Activated CD4-positive, alpha-beta T cell treated with anti-CD3 and anti-CD28 coated beads, Interleukin-10, Interleukin-2, amounts not matched to agents 100 ng/mL and 50 ng/mL, durations not matched to agents 16 hours and 8 hours (primary cell): ENCODE measurements around the gene SEZ6L.

Experiments
- DNase-seq: peaks from one replicate; pipeline ENCODE4 v3.0.0-alpha.2; 2020

The SEZ6L gene

DNA sequence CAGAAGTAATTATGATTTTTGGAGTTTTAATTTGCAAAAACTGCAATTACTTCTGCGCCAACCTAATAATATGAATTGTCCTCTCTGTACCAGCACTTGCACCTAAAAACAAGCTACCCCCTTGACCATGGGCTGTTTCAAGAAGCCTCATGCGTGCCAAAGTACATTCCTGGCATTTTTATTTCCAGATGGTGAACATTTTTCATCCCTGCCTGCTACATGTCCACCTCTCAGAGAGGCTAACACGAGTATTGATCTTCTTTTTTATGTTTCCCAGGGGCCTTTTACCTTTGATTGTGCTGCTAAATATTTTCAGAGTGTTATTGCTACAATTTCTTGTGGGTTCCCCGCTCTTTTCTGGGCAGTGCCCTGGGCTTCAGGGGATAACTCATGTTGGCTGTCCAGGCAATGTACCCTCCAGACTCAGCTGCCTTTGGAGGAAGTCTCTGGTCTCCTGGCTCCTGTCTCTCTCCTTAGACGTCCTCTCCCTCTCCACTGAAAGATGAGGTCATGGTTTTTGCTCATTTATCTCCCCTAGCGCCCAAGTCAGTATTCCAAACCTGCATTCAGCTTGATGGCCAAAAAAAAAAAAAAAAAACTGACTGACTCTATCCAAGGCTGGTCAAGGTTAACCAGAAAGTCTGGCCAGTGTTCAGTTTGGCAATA lies 173.6 kb downstream of the SEZ6L start:
- no peak for DNase-seq

DNA sequence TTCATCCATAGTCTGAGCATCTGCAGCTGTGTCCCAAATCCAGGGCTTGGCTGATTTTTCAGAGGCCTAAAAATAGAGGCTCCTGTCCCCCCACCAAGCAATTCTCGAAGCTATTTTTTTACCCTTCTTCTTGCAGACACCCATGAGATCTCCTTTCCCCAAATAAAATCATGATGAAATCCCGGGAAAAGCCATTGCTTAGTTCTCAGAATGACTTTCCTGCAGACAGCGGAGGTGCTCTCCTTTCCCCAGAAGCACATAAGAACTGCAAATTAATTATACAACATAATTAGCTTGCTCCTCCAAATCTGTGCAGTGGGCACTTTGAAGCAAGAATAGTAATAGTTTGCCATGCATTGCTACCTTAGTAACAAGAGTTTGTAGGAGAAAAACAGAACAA lies 176.2 kb downstream of the SEZ6L start:
- DNase-seq, result no peak

DNA sequence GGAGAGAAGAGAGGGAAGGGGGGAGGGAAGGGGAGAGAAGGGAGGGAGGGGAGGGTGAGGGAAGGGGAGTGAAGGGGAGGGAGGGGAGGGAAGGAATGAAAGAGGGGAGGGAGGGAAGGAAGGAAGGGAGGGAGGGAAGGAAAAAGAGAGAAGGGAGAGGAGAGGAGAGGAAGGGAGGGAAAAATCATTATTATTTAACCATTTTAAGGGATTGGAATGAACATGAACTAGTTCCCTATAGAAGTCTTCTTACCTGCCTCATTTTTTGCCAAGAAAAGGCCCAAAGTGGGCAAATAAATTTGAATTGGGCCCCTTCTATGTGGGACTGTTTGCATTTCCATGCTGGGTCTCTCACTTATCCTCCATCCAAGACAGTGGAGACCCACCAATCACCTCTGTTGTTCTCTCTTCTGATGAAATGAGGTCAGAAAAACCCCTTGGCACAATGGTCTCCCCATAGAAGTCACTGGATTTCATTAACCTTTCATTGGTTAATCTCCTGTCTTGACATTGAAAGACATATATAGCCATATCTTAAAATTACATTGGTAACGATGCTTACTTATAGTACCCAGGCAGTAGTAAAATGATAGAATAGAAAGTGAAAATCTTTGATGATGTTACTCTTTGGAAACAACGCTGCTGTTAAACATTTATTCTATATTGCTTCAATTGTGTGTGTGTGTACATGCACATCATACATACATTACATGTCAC lies 179.7 kb downstream of the SEZ6L start:
- DNase-seq, result no peak

DNA sequence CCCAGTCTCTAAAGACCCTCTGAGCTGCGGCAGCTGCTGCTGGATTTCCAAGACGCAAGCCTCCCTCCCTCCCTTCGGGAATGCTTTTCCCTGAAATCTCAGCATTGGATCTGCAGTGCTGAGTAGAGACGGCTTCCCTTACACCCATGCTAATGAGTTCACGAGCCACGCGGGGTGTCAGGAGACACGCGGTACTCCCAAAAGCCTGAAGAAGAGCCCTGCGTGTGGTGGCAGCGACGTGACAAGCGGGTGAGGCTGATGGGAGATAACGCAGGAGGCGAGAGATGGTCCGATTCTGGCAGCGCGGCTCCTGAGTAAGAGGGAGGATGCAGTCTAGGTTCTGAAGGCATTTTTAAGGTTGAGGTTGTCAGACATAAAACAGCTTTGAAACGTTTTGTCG lies 185.4 kb downstream of the SEZ6L start:
- DNase-seq, result no peak

DNA sequence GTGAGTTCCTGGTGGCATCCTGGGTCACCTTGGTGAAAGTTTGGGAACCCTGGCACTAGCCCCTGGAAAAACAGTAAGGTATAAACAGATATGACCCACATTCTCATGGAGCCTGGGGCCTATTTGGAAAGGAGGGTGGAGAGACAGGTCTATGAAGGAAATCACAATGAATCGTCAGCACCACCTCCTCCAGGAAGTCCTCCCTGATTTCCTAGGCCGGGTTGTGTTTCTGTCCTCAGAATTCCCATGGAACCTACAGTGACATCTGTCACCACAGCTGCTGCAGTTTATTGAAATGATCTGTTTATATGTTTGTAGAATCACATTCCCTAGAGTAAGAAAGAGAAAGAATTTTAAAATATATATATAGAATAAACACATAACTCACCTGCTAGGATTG lies 188.0 kb downstream of the SEZ6L start:
- no peak for DNase-seq

DNA sequence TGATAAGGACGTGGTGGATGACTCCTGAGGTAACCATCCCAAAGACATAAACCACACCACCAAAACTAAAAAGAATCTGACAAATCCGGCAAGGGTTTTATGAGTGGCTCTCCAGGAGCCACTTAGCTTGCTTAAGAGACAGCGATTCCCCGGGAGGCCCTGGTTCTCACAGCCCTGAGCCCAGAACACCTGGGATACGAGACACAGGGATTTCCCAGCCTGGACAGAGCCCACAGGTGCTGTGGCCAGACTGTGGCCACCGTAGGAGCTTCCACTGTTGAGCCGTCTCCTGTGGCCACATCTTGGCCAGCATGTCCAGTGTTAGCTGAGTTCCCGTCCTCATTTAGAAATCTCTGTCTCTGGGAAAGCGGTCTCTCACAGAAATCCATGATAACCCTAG lies 188.6 kb downstream of the SEZ6L start:
- DNase-seq, result no peak

DNA sequence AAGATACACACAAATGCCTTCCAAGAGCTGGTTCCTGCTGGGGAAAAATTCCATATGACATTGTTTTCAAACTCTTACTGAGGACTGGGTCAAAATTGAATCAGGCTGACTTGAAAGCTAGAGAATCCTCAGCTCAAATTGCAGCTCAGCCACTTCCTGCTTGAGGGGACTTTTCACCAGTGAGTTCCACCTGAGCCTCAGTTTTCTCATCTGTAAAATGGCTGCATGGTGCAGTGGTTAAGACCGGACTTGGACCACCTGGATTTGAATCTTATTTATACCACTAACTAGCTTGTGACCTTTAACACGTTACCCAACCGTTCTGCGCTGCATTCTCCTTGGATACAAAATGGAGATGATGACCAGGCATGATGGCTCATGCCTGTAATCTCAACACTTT lies 189.9 kb downstream of the SEZ6L start:
- DNase-seq, result no peak

DNA sequence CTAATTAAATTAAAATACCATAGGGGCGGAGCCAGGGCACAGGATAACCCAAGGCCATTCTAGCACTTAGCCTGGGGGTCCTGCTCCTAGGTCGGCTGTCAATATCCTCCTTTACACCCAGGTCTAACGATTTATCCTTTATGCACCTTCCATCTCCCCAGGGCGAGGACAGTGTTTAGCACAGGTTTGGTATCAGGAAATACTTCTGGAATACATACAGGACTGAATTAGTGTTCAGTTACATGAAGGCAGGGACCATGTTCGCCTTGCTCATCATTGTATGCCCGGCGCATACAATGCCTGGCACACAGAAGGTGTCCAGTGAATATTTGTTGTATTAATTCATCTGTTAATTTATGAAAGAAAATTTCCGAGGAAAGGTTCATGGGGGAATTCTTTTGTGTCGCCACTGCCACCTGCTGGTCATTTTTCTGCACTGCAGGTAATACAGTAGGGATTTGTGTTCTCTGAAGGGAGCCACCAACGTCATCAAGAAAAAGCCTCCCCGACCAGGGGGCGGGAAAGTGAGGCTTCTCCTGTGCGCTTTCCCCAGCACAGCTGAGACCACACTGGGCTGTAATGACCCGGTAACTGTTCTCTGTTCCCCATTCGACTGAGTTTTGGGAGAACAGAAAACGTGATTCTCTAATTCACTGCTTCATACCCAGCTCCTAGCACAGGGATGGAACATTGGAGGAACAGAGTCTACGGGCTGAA lies 191.1 kb downstream of the SEZ6L start:
- DNase-seq, result peak; percentile 70

DNA sequence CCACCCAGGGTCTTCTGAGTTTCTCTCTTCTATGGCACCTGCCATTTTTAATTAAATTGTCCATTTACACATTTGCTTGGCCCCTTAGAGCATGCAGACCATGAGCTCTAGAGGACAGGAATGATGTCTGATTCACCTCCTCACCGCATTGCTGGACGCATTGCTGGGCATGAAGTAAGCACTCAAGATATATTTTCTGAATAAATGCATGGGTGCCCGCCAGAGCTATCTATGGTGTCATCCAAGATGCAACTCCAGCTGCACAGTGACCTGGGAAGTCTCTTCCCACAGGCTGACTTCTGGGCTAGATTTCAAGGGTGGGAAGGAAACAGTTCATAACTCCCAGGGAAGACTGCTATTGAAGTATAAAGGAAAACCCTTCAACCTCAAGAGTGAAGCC lies 193.2 kb downstream of the SEZ6L start:
- no peak for DNase-seq

DNA sequence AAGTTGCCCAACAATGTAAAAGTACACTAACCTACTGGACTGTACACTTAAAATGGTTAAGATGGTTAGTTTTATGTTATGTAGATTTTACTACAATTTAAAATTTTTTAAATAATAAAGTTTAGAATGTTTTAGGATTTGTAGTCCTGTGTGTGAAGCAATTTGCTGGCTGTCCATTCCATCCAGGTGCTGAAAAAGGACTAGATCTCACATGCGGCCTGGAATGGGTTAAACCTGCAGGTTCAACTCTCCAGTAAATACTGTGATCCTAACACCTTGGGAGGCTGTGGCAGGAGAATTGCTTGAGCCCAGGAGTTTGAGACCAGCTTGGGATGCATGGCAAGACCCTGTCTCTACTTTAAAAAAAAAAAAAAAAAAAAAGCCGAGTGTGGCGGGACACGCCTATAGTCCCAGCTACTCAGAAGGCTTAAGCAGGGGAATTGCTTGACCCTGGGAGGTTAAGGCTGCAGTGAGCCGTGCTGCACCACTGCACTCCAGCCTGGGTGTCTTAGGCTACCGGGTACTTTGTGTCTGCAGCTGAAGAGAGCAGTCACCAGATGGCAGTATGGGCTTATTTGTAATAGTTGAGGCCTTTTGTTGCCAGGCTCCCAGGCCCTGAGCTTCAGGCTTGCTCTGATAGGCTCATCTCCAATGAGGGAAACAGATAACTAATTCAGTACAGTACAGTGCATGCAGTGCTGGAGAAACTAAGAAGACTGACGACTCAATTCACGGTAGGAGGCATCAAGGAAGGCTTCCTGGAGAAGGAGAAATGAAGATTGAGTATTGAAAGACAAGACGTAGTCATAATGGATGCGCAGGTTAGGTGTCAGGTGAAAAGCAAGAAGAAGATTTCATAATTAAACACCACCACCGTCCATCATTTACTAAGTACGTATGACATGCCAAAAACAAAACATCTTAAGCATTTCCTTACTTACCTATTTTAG lies 195.1 kb downstream of the SEZ6L start:
- DNase-seq, result peak; percentile 72

DNA sequence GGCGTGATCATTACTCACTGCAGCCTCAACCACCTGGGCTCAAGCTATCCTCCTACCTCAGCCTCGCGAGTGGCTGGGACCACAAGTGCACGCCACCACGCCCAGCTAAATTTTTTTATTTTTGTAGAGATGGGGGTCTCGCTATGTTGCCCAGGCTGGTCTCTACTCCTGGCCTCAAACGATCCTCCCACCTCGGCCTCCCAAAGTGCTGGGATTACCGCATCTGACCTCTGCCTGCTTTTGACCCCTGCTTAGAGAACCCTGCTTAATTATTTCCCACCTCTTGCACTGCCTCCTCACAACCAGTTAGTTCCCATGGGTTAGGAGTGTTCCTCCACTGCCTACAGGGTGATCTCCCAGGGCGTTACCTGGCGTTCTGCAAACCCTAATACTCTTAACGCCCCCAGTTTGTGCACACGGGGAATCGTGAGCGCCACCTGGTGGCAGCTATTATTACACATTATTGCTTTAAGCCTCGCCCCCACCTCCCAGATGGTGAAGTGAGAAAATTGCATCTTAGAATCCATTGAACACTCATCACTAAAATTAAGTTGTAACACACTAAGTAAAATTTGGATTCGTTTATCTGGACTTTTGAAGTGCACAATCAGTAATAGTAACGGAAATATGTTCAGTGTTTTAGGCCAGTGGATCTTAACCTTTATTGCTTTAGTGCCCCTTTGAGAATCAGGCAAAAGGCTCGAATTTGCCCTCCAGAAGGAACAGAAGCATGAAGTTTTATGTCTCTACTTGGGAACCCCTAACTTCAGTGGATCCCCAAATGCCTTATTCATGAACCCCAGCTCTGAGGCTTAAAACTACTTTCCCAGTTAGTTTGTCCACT lies 198.4 kb downstream of the SEZ6L start:
- peak; percentile 61 for DNase-seq

DNA sequence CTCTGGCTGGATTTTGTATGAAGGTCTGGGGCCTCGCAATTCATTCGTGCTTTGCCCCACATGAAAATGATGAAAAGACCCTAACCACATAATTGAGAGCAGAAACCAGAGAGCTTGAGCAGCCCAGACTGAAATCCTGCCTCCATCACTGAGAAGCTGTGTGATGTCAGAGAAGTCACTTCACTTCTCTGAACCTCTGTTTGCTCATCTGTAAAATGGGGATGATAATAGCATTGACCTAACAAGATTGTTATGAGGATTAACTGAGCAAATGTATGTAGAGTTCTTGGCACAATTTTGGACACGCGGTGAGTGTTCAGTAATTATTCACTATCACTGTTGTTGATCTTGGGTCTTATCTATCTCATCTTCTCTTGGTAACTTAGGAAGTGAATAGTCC lies 203.6 kb downstream of the SEZ6L start:
- DNase-seq, result no peak

DNA sequence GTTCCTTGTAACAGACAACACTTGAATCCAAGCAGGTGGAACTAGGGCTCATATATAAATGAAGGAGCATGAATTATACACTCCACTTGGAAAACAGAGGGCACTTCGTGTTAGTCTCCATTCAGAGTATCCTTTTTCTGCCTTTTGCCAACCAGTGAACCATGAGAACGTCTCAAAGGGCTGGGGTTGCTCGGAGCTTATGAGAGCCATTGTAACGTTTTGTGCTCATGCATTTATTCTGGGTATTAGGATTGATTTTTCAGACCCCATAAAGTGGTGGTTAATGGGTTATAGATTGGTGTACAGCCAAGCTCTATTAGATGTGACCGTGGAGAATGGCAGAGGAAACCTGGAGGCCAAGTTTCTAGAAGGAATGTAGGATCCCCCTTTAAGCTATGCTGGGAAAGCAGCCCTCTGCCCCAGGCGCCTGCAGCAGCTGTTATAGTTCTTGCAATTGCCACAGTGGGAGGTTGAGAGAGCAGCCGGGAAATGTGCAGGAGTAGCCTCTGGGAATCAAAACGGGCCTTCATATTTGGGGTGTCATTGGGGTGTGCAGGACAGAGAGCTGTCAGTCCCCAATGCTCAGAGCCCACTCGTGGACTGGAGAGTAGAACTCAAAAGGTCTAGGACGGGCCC lies 205.2 kb downstream of the SEZ6L start:
- DNase-seq, result no peak

DNA sequence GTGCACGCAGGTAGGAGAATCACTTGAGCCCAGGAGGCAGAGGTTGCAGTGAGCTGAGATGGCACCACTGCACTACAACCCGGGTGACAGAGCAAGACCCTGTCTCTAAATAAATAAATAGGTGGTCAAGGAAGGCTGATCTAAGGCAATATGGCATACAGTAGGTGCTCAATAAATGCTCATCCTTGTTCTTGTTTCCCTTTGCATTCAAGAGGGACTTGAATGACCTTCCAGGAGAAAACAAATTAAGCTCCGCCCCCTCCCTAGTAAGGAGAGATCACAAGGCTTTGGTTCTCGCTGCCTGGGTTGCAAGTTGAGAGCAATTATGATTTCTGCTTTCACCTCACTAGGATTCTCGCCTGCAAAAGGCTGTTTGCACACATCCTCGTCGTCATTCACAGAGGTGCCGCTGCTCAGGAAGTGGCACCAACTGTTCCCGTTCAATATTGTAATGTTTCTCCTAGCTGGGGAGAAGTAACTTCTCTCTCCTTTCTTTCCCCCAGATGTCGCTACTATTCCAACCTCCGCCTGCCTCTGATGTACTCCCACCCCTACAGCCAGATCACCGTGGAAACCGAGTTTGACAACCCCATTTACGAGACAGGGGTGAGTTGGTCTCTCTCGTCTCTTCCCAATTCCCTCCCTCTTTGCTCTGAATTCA lies 208.0 kb downstream of the SEZ6L start:
- no peak for DNase-seq

DNA sequence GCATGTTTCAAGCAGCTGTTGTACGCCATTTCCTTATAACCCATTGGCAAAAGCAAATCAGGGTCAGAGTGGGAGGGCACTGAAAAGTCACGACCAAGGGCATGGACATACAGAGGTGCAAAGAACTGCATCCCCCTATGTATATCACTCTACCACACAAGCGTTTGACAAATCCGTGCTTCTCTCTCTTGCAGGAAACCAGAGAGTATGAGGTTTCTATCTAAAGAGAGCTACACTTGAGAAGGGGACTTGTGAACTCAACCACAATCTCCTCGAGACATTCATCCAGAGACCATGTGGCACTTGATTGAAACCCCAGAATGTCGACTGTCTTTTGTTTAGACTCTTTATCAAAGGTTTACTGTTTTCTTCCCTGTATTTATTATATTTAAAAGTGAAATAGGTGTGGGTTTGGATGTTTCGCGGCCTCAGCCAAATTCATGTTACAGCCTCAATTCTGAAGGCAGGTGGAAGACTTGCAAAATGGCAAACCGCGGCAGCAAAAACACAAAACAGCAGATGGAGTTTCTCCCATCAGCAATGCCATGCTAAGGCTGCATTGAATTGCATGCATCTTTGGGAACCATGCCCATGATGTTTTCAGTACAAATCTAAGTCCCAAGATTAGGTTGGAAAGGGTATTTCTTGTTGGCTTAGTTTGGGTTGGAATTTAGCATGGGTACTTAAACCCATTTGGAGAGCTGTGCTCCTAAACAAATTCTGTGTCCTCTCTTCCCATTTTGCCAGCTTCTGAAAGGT lies 211.0 kb downstream of the SEZ6L start:
- DNase-seq, result no peak

DNA sequence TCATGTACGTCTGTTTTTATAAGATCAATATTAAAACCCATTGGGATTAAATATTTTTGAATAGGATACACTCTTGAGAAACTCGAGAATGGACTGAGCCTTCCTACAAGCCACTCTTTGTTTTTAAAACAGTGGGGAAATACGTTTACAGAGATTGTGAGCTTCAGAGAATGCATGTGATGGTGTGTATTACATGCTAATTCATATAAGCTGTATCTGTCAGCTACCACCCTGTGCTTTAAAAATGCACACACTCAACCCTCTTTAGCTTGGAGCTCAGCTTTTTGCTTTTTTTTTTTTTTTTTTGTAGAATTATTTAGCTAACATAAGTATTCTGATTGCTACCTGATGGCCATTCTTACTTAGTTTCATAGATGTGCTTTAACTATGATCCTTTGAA lies 213.5 kb downstream of the SEZ6L start:
- DNase-seq, result no peak

DNA sequence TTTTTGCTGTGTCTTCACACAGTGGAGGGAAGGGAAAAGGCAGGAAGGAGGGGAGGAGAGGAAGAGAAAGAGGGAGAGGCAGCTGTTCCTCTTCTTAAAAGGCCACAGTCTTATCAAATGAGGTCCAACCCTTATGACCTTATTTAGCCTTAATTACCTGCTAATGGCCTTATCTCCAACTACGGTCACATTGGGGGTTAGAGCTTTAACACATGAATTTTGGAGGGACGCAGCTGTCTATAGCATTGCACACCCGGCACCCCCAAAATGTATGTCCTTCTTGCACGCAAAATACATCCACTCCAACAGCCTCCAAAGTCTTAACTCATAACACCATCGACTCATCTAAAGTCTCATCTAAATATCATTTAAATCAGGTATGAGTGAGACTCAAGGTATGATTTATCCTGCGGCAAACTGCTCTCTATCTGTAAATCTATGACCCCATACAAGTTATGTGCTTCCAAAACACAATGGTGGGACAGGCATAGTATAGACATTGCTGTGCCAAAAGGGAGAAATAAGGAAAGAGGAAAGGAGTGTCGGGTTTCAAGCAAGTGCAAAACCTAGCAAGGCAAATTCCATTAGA lies 214.8 kb downstream of the SEZ6L start:
- DNase-seq, result no peak

DNA sequence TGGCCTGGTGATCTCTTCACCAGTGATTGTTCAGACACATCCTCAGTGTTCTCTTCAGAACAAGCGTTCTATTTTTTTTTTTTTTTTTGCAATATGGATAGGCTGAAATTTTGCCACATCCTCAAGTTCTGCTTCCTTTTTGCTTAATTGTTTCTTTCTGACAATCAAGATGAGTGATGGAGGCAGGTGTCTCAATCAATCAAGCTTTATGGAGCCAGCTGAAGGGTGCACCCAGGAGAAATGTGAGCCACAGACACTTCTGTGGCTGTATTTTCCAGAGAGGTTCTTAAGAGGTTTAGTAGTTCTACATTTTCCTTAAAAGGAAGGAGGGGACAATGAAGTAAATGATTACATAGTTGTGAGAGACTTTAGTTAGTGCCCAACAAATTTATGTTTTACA lies 215.9 kb downstream of the SEZ6L start:
- no peak for DNase-seq

DNA sequence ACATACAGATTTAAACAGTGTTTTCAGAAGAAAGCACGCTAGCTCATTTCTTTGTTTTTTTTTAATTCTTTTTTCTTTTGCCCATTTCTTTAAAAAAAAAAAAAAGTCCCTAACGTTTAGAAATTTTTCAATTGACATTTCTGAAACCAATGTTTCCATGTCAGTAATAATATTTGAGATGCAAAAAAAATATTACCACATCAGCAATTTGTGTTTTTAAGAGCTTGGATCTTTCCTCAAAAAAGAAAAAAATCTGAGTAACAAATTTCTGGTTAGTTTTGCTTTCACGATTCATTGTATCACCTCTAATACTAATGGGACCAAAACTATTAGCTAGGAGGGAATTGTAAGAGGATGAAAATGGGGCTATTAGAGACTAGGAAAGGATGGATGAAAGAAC lies 219.9 kb downstream of the SEZ6L start:
- no peak for DNase-seq

DNA sequence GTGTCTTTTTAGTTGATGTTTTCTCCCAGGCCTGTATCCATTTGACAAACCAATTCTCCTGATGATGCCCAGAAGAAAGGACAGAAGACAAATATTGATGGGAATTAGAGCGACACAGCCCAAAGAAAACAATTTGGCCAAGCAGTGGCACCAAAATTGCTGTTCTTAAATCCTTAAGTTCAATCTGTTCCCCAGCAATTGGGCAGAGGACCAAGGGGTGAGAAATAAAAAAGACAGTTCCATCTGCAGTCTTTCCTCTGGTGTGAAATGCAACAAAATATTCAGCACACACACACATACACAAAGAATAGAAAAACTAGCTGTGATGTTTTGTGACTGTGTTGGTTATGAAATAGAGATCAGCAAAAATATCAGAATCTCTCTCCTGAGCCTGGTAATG lies 221.8 kb downstream of the SEZ6L start:
- no peak for DNase-seq
